Measurements from ENCODE around the gene NOL6.

DNA sequence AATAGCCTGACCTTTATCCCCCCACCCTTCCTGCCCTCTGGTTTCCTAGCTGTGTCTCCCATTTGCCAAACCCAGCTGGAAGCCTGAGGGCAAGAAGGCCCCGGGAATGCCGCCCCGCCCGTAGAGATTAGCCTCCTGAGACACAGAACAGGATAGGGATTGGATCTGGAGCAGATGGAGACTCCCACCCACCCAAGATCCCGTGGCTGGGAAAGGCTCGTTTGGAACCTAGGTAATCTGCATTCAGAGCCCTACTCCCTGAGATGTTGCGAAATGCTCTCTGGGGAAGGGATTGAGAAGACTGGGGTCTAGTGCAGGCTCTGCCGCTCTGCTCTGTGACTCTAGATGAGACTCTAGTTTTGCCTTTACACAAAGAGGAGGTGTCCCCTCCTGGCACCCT lies 37.3 kb downstream of the NOL6 start:
- TF ChIP-seq, protein P1, sequence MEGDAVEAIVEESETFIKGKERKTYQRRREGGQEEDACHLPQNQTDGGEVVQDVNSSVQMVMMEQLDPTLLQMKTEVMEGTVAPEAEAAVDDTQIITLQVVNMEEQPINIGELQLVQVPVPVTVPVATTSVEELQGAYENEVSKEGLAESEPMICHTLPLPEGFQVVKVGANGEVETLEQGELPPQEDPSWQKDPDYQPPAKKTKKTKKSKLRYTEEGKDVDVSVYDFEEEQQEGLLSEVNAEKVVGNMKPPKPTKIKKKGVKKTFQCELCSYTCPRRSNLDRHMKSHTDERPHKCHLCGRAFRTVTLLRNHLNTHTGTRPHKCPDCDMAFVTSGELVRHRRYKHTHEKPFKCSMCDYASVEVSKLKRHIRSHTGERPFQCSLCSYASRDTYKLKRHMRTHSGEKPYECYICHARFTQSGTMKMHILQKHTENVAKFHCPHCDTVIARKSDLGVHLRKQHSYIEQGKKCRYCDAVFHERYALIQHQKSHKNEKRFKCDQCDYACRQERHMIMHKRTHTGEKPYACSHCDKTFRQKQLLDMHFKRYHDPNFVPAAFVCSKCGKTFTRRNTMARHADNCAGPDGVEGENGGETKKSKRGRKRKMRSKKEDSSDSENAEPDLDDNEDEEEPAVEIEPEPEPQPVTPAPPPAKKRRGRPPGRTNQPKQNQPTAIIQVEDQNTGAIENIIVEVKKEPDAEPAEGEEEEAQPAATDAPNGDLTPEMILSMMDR (conservative IDR thresholded peaks at IDR 0.05): no peak
- TF ChIP-seq ZFX (IDR thresholded peaks at IDR 0.05): no peak
